GM18498 (cell line): ENCODE data around the gene RRAGC.
A peak's percentile ranks its signal among the peaks of the same experiment; 100 is the strongest.
"Not testable (repeated sequence)": the region's sequence is repeated elsewhere in the genome, so short reads cannot be mapped to it uniquely, and the experiment has no call there.

Experiments used
- ATAC-seq: cut with Tn5 transposase; IDR thresholded peaks from one replicate; pipeline ENCODE4 v1.9.1; 2021; ENCODE audit warnings: mild to moderate bottlenecking, moderate library complexity; ENCODE audit not compliant: unreplicated experiment

RRAGC gene

GRCh38 chr1:38817267-38818174, 42.1 kb downstream of the RRAGC start:
- ATAC-seq, result no peak

- peak; percentile 89 for ATAC-seq
Observed at GRCh38 chr1:38815903-38816627, 43.5 kb downstream of the RRAGC start.

- ATAC-seq, result no peak
Observed at GRCh38 chr1:38814984-38815464, 44.5 kb downstream of the RRAGC start.

- no peak for ATAC-seq
Observed at GRCh38 chr1:38814444-38814983, 45.1 kb downstream of the RRAGC start.

GRCh38 chr1:38812981-38813380, 46.6 kb downstream of the RRAGC start:
- ATAC-seq, result no peak

- ATAC-seq, result not testable (repeated sequence)
Observed at GRCh38 chr1:38811466-38811865, 48.1 kb downstream of the RRAGC start.

GRCh38 chr1:38806090-38806489, 53.5 kb downstream of the RRAGC start:
- no peak for ATAC-seq

- ATAC-seq, result no peak
Observed at GRCh38 chr1:38805036-38805435, 54.5 kb downstream of the RRAGC start.

- no peak for ATAC-seq
Observed at GRCh38 chr1:38804062-38804886, 55.3 kb downstream of the RRAGC start.

GRCh38 chr1:38803647-38804046, 55.9 kb downstream of the RRAGC start:
- ATAC-seq, result no peak

- ATAC-seq, result no peak
Observed at GRCh38 chr1:38800720-38801671, 58.6 kb downstream of the RRAGC start.

GRCh38 chr1:38793299-38793698, 66.3 kb downstream of the RRAGC start:
- ATAC-seq, result no peak

GRCh38 chr1:38791892-38792291, 67.7 kb downstream of the RRAGC start:
- no peak for ATAC-seq

- ATAC-seq, result no peak
Observed at GRCh38 chr1:38791164-38791515, 68.4 kb downstream of the RRAGC start.

- no peak for ATAC-seq
Observed at GRCh38 chr1:38790422-38791163, 69.0 kb downstream of the RRAGC start.

- no peak for ATAC-seq
Observed at GRCh38 chr1:38789498-38790169, 69.9 kb downstream of the RRAGC start.

- no peak for ATAC-seq
Observed at GRCh38 chr1:38788341-38789336, 70.9 kb downstream of the RRAGC start.
